Small intestine (tissue), 7 donors: ENCODE data around the gene AKAP5. TPM values are rescaled to one million over a fixed set of nuclear protein-coding genes. Genes with fewer than 3 reads are reported as not detected.

Source experiments
- DNase-seq, 2 donors: peaks; one replicate each; pipeline versions ENCODE4 v3.0.0 to v3.0.0-alpha.2; 2013
- FAIRE-seq: peaks from 2 replicates; lab custom pipeline; 2012; peaks lifted over from hg19 to GRCh38; lab: Jason Lieb, UNC
- H3K27ac ChIP-seq, 3 donors: one replicate each; pipeline ENCODE4 v1.5.1; 2013; ENCODE audit warnings: low read length in 2 of 3, mild to moderate bottlenecking in 2 of 3, control low read depth in 1 of 3, inconsistent platforms in 1 of 3, low read depth in 1 of 3, moderate library complexity in 1 of 3
- H3K27me3 ChIP-seq, 3 donors: one replicate each; pipeline ENCODE4 v1.6.1; 2013; ENCODE audit warnings: low read length in 3 of 3, inconsistent platforms in 1 of 3; ENCODE audit not compliant: control insufficient read depth in 3 of 3, insufficient read depth in 3 of 3
- H3K36me3 ChIP-seq, 3 donors: one replicate each; pipeline ENCODE4 v1.6.1; 2013; ENCODE audit warnings: low read length in 3 of 3, inconsistent platforms in 1 of 3, low read depth in 1 of 3, mild to moderate bottlenecking in 1 of 3, moderate library complexity in 1 of 3; ENCODE audit not compliant: control insufficient read depth in 3 of 3, insufficient read depth in 2 of 3
- H3K4me1 ChIP-seq, 3 donors: one replicate each; pipeline ENCODE4 v1.6.1; 2013; ENCODE audit warnings: low read length in 2 of 3, inconsistent platforms in 1 of 3, low read depth in 1 of 3, mild to moderate bottlenecking in 1 of 3, moderate library complexity in 1 of 3; ENCODE audit not compliant: control insufficient read depth in 3 of 3, insufficient read depth in 2 of 3
- H3K4me3 ChIP-seq, 3 donors: one replicate each; pipeline ENCODE4 v1.5.1; 2013; ENCODE audit warnings: low read length in 3 of 3, control low read depth in 1 of 3, inconsistent platforms in 1 of 3, low read depth in 1 of 3, mild to moderate bottlenecking in 1 of 3, moderate library complexity in 1 of 3
- H3K9me3 ChIP-seq, 2 donors: one replicate each; pipeline ENCODE4 v1.6.1; 2013; ENCODE audit warnings: low read depth in 1 of 2, low read length in 1 of 2; ENCODE audit not compliant: control insufficient read depth in 2 of 2, insufficient read depth in 1 of 2
- WGBS, 3 donors: extraction: QIAGEN DNeasy Blood & Tissue Kit; methylation state at CpG; one replicate each; pipeline ENCODE4 v1.1.7; 2013; 5-methylcytosine and 5-hydroxymethylcytosine counted together
- polyA plus RNA-seq, 4 donors: library from polyadenylated mRNA; stranded (reverse) in 3 of 4; unstranded in 1 of 4; fragments of 200-250 nt in 3 of 4; fragments of 120-200 nt in 1 of 4; gene quantifications; one replicate each; pipeline versions ENCODE4 v1.2.1 to v1.2.3, GENCODE V29; 2013
- donor health status: healthy with polysubstance abuse.
- donor health status: control.
- donor health status: control.
- donor health status: Bipolar disorder and iron deficiency.
- donor health status: healthy.

AKAP5 gene
- polyA plus RNA-seq, 4 donors, result 0.27 to 6.9 (median 0.58) TPM

GRCh38 chr14:64444984-64445845 is 20.1 kb upstream of the AKAP5 start:
- Histone ChIP-seq H3K4me1 (no peaks in the 10 kb centered on the region), H3K27me3 (no peaks in the 10 kb centered on the region), H3K27ac (peak overlapping the region in 2 of 3 donors; percentile 30 to 79), H3K4me3 (no peak overlapping the region), H3K9me3 (no peaks in the 10 kb centered on the region), H3K36me3 (peaks cover 0 to 47% (median 6%) of the 10 kb centered on the region in 3 donors)
- WGBS, 3 donors, result 70 to 84% (median 75%) methylated on average over 7 of the region's 7 CpGs
- no peak for FAIRE-seq
- DNase-seq, result peak in 1 of 2 donors; percentile 18

- Histone ChIP-seq H3K27me3 (no peaks in the 10 kb centered on the region), H3K4me3 (no peak overlapping the region), H3K27ac (peak overlapping the region in 1 of 3 donors; percentile 37), H3K4me1 (no peaks in the 10 kb centered on the region), H3K36me3 (peaks cover 0 to 41% (median 4%) of the 10 kb centered on the region in 3 donors), H3K9me3 (no peaks in the 10 kb centered on the region)
- 83 to 95% (median 84%) methylated on average over 5 of the region's 5 CpGs for WGBS, 3 donors
- FAIRE-seq, result no peak
- peak in 1 of 2 donors; percentile 12 for DNase-seq
Measured at GRCh38 chr14:64447876-64448670, 17.2 kb upstream of the AKAP5 start.

- no peaks in the 10 kb centered on the region for H3K4me1 ChIP-seq
- no peaks in the 10 kb centered on the region for H3K27me3 ChIP-seq
- no peaks in the 10 kb centered on the region for H3K9me3 ChIP-seq
- no peak overlapping the region for H3K27ac ChIP-seq
- no peak overlapping the region for H3K4me3 ChIP-seq
- 63 to 90% (median 74%) methylated on average over 2 of the region's 2 CpGs for WGBS, 3 donors
- peaks cover 0 to 36% (median 10%) of the 10 kb centered on the region in 3 donors for H3K36me3 ChIP-seq
- FAIRE-seq (no peak), DNase-seq (no peak)
Measured at GRCh38 chr14:64450255-64450654, 15.0 kb upstream of the AKAP5 start.

- FAIRE-seq, result no peak
- peaks cover 0 to 29% (median 8%) of the 10 kb centered on the region in 3 donors for H3K36me3 ChIP-seq
- WGBS, 3 donors, result 93 to 95% (median 95%) methylated on average over 10 of the region's 10 CpGs
Measured at GRCh38 chr14:64454671-64455070, 10.6 kb upstream of the AKAP5 start.

GRCh38 chr14:64459405-64460136 is 5.7 kb upstream of the AKAP5 start:
- FAIRE-seq (no peak), DNase-seq (no peak)
- Histone ChIP-seq H3K4me3 (no peak overlapping the region), H3K36me3 (peaks cover 0 to 13% (median 7%) of the 10 kb centered on the region in 3 donors), H3K4me1 (peaks cover 0 to 5% (median 0%) of the 10 kb centered on the region in 3 donors), H3K27me3 (no peaks in the 10 kb centered on the region), H3K27ac (no peak overlapping the region), H3K9me3 (no peaks in the 10 kb centered on the region)
- WGBS, 3 donors, result 74 to 85% (median 81%) methylated on average over 4 of the region's 4 CpGs

More at GRCh38 chr14:64454671-64455070, 10.6 kb upstream of the AKAP5 start:
- Histone ChIP-seq H3K4me1 (no peaks in the 10 kb centered on the region), H3K4me3 (no peak overlapping the region), H3K27me3 (no peaks in the 10 kb centered on the region), H3K27ac (no peak overlapping the region), H3K9me3 (no peaks in the 10 kb centered on the region)
- no peak for DNase-seq

- no peaks in the 10 kb centered on the region for H3K27me3 ChIP-seq
- FAIRE-seq (no peak), DNase-seq (no peak)
- H3K9me3 ChIP-seq, result no peaks in the 10 kb centered on the region
- peaks cover 0 to 10% (median 2%) of the 10 kb centered on the region in 3 donors for H3K36me3 ChIP-seq
- no peak overlapping the region for H3K27ac ChIP-seq
- peaks cover 0 to 7% (median 0%) of the 10 kb centered on the region in 3 donors for H3K4me1 ChIP-seq
- 85 to 88% (median 85%) methylated on average over 3 of the region's 3 CpGs for WGBS, 3 donors
- no peak overlapping the region for H3K4me3 ChIP-seq
Measured at GRCh38 chr14:64461221-64461620, 4.1 kb upstream of the AKAP5 start.

DNA sequence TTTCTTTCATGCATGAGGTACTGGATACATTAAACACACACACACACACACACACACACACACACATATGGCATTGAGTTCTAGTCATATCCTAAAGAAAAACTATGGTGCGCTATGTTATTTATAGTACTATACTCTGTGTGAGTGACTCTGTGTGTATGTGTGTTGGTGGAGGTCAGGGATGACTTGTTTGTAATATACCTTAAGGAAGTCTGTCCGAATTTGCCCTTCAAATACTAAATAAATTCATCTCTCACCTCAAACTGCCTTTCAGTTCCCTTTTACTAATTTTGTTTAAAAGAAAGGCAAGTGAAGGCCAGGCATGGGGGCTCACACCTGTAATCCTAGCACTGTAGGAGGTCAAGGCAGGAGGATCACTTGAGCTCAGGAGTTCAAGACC is 2.1 kb upstream of the AKAP5 start:
- DNase-seq (no peak), FAIRE-seq (no peak)
- Histone ChIP-seq H3K4me1 (peaks cover 0 to 7% (median 0%) of the 10 kb centered on the region in 3 donors), H3K27me3 (no peaks in the 10 kb centered on the region), H3K9me3 (no peaks in the 10 kb centered on the region), H3K4me3 (no peak overlapping the region), H3K27ac (no peak overlapping the region), H3K36me3 (peaks cover 0 to 6% (median 0%) of the 10 kb centered on the region in 3 donors)
- 86 to 95% (median 93%) methylated on average over 2 of the region's 2 CpGs for WGBS, 3 donors

DNA sequence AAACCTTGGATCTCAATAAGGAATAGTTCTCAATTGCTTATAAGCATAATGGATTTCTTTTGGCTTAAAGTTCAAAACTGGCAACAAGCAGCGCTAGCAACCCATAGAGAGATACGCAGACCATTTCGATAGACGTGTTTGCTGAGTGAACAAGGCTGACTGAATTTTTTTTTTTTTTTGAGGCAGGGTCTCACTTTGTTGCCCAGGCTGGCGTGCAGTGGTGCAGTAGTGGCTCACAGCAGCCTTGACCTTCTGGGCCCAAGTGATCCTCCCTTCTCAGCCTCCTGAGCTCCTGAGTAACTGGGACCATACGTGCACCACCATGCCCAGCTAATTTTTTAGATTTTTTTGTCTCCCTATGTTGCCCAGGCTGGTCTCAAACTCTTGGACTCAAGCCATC is 1.4 kb upstream of the AKAP5 start:
- Histone ChIP-seq H3K4me1 (peaks cover 0 to 7% (median 0%) of the 10 kb centered on the region in 3 donors), H3K27me3 (no peaks in the 10 kb centered on the region), H3K27ac (no peak overlapping the region), H3K4me3 (no peak overlapping the region), H3K9me3 (no peaks in the 10 kb centered on the region), H3K36me3 (peaks cover 0 to 2% (median 0%) of the 10 kb centered on the region in 3 donors)
- FAIRE-seq (no peak), DNase-seq (no peak)
- 93 to 96% (median 93%) methylated on average over 6 of the region's 6 CpGs for WGBS, 3 donors
